Activated CD4-positive, alpha-beta T cell treated with anti-CD3 and anti-CD28 coated beads for 1 hour (primary cell): ENCODE results near the gene SH3BGRL2.
A peak's percentile ranks its signal among the peaks of the same experiment; 100 is the strongest.
"Not testable (repeated sequence)": the region's sequence is repeated elsewhere in the genome, so short reads cannot be mapped to it uniquely, and the experiment has no call there.

Experiments
- DNase-seq: peaks from one replicate; pipeline ENCODE4 v3.0.0-alpha.2; 2020

The SH3BGRL2 gene

DNA sequence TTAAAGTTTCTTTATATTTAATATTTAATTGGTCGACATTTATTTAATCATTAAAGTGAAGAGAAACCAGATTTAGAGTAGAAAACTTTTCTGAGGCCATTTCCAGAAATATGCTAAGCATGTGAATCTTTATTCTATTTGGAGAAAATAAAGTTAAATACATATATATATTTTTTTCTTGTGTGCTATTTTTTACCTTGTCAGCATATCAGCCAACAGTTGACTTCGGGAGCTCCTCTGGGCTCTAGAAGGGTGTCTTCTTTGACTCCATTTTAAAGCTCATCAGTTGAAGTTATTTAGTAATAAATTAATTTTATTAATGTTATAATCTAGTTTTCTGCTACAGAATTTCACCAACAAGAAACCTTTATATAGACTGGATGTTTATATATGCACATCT is 73.1 kb downstream of the SH3BGRL2 start:
- no peak for DNase-seq

DNA sequence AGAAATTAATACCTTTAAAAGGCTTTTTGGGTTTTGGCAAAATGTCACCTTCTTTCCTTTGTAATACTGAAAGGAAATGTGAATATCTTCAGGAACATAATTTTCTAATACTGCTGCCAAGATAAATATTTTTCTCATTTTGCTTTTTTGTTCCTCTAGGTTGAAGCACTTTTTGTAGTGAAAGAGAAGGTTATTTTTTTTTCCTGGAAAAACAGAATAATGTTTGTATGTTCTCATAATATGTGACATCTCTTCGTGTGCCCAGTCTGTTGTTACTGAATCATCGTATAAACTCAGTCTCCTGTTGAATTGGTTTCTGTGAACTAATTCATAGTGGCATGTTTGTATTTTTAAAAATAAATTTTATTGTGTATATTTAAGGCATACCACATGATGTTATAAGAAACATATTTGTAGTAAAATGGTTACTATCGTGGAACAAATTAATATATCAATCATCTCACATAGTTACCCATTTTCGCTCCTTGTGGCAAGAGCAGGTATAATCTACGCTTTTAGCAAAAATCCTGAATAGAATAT is 74.4 kb downstream of the SH3BGRL2 start:
- no peak for DNase-seq

DNA sequence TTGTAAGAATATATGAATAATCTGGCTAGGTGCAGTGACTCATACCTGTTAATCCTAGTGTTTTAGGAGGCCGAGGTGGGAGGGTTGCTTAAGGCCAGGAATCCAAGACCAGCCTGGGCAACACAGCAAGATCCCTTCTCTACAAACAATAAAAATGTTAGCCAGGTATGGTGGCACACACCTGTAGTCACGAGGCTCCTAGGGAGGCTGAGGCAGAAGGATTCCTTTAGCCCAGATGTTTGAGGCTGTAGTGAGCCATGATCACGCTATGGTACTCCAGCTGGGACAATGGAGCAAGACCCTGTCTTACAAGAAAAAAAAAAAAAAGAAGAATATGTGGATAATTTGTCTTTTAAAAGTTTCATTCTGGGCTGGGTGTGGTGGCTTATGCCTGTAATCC is 75.4 kb downstream of the SH3BGRL2 start:
- DNase-seq: no peak

DNA sequence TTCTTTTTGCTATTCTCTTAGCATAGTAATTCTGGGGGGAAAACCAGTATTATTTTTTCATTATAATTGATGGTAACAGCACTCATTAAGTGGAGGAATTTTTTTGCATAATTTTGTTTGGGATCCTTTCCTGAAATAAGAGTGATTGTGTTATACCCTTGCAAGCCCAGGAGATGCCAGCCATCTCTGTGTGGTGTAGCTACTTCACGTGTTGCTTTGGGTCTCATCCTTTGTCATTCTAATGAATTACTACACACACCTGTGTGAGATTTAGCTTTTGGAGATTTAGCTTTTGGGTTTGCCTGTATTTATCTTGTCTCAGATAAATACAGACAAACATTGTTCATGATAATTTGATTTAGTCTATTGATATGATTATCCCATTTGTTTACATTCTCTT is 76.5 kb downstream of the SH3BGRL2 start:
- DNase-seq: no peak

DNA sequence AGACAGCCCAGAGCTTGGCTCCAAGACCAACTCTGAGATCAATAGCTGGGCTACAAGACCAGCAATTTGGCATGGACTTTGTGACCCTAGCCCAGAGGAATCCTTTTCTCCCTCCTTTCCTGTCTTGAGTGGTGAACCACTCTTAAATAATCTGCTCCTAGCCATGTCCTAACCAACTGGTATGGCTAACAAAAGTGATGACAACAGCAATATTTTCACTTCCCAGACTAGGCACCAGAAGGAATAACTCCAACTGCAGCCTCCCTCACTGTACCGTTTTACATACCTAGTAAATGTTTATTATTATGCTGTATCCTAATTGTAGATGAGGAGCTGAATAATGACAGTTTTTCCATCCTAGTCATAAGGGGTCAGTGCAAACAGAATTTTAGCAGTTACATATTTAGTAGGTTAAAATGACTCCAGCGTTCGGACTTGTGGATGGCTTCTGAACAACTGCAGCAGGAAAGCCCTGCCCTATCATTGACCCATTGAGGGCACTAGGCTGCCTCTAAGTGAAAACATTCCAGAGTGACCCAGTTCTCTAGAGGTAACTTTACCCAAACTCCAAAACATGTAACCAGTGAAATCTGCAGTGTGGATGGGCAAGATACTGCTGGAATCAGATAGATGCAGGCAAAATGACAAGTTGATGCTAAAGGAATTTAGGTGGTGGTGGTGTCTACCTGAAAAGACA is 77.1 kb downstream of the SH3BGRL2 start:
- DNase-seq: no peak

DNA sequence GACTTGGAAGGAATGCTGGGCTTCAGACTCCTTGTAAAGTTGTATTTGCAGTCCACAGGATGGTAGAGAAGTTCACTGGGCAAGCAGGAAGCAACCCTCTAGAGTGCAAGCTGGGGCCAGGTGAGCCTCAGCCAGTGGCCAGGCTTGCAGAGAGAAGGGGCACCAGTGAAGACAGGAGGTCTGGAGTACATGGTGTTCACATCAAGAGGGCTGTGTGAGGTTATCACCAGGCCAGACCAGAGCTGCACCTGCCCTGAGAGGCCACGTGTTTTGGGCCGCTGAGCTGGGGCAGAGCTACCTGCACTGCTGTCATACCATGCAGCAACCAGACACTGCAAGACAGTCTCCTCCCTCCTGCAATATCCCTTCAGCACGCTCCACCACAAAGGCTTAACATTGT is 79.0 kb downstream of the SH3BGRL2 start:
- no peak for DNase-seq

DNA sequence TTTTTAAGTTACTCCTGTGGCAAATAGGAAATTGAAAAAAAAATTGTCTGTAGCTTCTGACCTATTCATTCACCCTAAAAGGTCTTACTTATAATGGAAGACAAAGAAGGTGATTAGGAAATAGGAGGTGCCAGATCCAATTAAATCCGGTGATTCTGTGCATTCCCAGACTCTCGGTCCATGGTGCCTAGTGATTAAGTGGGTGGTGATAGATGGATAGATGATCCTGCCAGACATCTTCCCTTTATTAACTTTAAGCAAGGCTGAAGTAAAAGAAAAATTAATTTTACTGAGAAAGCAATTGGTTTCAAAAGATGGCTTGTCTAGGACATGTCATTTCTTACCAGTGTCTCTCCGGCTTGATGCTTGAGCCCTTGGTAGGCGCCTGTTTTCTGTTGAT is 80.0 kb downstream of the SH3BGRL2 start:
- DNase-seq: no peak

DNA sequence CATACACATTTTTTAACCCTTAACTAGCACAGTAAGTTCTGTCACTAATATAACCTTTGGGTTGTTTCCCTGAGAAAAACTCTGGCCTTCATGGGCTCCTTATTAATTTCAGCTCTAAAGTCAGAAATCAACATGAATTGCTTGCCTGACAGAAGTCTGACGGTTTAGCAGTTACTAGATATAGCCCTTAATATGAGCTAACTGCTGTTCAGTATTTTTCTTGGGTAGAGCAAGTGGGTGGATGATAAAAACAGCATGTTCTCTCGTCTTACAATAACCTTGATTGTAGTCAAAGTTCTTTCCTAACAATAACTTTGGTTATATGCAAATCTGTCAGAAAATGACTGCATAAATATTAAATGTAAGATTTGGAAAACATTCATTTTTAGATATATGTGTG is 81.0 kb downstream of the SH3BGRL2 start:
- no peak for DNase-seq

DNA sequence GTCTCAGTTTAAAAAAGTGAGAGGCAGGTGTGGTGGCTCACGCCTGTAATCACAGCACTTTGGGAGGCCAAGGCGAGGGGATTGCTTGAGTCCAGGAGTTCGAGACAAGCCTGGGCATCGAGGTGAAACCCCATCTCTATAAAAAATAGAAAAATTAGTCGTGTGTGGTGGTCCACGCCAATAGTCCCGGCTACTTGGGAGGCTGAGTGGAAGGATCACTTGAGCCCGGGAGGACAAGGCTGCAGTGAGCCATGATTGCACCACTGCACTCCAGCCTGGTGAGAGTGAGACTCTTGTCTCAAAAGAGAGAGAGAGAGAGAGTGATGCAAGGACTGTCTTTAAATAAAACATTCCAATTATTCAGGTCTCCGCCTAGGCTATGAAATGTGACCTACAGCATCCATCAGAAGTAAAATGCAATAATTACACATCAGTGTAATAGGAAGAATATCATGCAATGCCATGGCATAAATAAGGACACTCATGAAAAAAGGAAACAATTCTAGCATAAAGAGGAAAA is 81.5 kb downstream of the SH3BGRL2 start:
- DNase-seq: no peak

DNA sequence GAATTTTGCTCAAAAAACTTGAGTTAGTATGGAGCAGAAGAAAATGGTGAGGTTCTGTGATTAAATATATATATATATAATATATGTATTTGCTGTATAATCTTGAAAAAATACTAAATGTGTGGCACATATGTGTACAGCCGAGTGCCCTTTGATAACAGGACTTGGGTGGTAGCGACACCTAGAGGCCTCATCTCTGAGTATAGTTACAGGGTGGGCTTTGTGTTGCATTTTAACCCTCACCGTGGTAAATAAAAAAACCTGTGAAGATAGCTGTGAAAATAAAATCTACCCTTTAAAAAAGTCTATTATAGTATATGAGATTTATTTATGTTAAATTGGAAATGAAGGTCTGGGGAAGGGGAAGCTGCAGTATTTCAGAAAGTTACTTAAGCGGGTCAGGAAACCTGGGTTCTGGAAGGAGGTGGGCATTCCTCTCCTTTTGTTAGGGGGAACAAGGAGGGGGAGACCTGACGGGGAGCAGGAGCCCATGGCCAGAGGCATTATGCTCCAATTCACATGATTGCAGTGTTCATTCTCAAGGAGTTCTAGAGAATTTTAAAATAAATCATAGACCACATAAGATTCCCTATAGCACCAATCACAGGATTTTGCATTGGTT is 82.7 kb downstream of the SH3BGRL2 start:
- DNase-seq: peak; percentile 11

DNA sequence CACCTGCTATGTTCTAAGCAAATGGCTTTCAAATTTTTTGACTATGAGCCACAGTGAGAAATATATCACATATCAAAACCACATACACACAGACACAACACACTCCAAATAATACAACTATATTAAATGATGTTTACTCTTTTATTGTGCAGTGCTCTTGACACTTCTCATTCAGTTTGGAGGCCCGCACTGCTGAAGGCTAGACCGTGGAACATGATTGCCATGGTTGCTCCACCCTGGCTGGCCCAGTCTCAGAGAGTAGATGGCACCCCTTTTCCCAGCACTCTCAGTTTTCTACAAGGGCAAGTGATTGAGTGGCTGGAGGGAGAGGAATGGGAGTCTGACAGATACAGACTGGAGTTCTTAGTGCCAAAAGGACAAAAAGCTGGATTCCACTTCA is 86.9 kb downstream of the SH3BGRL2 start:
- no peak for DNase-seq

DNA sequence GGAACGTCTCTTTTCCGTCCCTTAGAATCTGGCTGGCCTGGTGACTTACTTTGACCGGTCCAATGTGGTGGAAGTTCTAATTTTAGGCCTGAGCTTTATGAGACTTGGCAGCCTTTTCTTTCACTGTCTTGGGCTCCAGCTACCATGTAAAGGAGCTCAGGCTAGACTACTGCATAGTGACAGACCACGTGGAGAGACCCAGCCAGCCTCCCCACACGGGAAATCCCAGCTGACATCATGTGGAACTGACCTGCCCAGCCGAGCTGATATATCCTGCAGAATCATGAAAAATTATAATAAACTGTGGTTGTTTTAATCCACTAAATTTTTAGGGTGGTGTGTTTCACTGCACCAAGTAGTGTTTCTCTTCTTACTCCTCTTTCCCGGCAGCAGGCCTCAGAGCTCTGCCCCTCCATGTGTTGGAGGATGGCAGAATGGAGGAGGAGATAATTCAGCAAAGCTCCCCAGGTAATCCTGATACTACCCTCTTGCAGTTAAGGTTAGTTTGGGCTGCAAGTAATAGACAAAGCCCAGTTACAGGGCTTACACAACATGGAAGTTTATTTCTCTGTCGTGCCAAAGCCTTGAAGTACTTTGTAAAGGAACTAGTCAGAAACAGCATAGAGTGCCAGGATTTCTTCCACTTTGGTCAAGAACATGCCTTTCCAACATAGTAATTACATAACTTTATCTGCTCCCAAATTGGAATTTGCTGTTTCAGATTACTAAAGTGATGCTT is 87.5 kb downstream of the SH3BGRL2 start:
- no peak for DNase-seq

DNA sequence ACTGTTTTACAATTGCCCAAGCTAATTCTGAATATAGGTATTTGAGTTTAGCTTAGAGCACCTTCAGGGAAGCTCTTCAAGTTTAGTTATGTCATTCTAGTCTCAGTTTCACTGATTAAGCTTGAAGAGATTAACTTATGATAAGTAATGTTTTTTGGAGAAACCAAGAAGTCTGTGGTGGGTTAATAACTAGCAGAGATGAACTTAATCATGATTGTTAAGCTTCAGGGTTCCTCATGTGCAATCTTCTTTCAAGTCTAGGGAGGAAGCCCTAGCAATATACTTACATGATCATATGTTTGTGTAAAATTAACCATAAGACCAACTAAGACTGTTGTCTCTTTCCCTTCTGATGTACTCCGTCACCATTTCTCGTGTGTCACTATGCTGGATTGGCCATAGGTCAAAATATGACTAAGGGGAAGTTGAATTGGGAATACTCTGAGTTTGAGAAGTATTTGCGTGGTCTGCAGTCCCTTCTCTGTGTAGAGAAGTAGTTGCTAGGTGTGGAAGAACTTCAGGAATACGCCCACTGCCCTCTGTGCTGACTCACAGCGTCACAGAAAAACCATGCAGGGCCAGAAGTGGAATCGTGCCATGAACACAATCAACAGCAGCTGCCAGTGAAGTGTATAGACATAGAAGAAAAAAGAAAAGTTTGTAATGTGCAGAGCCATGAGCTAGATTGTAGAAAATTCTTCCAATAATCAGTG is 88.3 kb downstream of the SH3BGRL2 start:
- DNase-seq: no peak

DNA sequence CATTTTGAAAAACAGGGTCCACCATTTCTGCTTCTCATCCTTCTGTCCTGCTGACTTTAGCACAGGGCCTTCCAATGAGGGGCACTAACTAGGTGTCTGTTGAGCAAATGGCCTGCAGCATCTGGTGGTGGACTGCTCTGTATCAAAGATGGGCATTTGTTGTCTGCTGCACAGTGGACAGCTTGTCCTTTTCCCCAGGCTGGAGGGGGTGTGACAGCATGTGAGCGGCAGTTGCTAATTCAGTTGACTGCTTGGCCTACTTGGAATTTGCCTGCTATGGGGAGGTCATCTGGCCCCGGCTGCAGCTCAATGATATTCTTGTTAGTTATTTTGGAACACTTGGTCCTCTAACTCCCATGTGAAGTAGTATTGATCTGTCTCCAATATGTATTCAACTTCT is 93.7 kb downstream of the SH3BGRL2 start:
- DNase-seq: no peak

DNA sequence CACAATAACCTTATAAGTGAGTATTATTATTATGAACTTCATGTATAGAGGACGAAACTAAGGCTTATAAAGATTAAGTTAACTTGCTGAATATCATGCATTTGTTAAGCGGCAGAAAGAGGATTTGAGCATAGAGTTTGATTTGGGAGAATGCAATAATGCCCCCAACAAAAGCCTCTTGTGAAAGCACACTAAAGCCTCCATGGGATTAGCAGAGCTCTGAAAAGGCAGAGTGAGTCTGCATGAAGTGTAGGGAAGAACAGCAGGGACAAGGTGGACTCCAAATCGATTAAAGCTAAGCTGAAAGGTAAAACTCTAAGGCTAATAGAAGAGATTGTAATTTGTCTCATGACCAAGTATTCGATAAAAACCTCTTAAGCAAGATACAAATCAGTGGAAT is 100.3 kb downstream of the SH3BGRL2 start:
- no peak for DNase-seq

DNA sequence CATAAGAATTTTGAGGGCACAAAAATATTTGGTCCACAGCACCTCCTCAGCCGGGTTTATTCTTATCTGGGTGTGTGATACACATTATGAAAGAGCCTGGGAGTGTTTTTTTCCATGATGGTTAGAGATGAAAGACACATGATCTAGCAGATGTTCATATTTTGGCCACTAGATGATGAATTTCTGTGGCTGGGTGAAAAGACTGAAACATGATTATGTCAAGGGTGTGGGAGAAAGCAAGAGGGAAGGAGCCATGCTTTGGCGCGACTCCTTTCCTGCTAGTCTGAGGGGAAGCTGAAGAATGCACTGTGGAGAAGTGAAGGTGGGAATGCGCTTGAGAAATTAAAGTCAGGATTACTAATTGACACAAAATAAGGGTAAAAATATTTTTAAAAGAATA is 102.3 kb downstream of the SH3BGRL2 start:
- no peak for DNase-seq

DNA sequence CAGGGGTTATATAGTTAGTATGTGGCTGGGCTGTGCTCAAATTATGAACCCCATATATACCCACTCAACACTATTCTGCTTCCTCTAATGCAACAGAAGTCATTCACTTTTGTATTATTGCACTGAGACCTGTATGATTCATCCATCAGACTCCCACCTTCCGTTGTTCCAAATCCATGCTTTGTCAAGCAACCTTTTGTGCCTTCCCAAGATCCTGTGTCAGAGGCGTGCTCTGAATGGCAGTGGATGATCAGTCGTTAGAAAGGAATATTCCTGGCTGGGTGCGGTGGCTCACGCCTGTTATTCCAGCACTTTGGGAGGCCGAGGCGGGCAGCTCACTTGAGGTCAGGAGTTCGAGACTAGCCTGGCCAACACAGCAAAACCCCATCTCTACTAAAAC is 103.2 kb downstream of the SH3BGRL2 start:
- DNase-seq: no peak

DNA sequence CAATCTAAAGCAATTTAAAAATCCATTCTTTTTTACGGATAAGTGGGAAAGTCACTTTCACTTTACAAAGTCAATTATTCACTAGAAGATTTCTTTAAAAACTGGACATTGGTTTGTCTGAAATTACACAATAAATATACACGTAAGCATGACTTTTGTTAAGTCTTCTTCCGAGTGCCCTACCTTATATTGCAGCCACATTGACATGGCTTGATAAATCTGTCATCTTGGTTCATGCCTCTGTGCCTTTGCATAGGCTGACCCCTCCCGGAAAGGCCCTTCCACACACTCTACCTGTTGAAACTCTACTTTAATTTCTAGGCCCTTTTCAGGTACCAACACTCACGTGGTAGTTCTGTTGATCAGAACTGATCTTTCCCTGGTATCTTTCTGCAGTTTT is 104.1 kb downstream of the SH3BGRL2 start:
- DNase-seq: no peak

DNA sequence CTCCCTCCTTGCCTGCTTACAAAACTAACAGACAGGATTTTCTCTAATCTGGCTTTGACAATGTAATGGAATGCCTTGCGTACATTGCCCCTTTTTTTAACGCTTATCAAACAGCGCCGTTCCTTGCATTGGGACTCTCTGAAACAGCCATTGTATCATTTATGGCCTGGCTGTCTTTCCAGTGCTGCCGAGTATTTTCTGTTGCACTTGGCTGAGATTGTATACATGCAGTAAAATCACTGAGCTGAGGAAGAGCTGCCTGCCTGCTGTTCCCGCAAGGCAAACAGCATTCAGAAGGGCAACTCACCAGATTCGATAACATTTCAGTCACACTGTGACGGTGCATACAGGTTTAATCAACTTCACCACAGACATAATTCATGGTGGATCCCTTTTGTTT is 106.0 kb downstream of the SH3BGRL2 start:
- DNase-seq: no peak

DNA sequence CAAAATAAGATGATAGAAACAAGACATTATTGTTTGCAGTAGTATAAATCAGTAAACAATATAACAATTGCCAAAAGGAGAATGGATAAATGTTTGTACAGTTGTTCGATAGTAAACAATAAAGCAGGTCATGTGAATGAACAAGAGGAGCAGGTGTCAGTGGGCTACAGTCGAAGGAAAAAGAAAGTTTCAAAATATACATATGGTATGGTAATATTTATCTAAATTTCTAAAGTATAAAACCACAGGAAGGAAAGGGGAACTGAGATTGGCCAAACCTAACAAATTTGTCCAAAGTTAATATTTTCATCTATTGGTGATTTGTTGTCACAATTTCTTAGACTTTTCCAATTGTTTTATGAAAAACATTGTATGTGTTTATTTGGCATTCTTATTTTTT is 110.9 kb downstream of the SH3BGRL2 start:
- no peak for DNase-seq

DNA sequence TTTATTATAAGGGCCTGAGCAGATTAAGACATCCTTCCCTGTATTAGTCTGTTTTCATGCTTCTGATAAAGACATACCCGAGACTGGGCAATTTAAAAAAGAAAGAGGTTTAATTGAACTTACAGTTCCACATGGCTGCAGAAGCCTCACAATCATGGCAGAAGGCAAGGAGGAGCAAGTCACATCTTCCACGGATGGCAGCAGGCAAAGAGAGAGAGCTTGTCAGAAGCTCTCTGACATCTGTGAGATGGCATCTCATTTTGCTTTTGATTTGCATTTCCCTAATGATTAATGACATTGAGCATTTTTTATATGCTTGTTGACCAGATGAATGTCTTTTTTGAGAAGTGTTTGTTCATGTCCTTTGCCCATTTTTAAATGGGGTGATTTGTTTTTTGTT is 114.2 kb downstream of the SH3BGRL2 start:
- DNase-seq: not testable (repeated sequence)

DNA sequence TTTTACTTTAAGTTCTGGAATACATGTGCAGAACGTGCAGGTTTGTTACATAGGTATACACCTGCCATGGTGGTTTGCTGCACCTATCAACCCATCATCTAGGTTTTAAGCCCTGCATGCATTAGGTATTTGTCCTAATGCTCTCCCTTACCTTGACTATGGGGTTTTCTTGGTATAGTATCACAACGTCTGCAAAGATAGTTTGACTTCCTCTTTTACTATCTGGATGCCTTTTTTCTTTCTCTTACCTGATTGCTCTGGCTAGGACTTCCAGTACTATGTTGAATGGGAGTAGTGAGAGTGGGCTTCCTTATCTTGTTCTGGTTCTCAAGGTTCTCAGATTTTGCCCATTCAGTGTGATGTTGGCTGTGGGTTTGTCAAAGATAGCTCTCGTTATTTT is 115.2 kb downstream of the SH3BGRL2 start:
- not testable (repeated sequence) for DNase-seq

DNA sequence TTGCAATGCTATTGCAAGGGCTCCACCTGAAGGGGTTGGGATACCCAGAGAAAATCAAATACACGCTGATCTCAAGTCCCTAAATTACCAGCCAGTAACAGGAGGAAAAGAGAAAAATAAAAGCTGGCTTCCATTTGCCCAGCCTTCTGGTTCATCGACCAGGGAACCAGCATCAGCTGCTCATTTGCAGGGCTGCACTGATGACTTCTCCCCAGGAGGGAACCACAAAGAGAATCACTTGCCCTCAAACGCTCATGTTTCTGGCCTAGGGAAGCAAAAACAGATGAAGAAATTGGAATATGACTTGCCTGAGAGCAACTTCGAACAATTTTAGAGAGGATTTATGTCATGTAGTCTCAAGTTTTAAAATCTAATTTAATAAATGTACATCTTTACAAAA is 119.7 kb downstream of the SH3BGRL2 start:
- no peak for DNase-seq
